DND-41 (cell line): Measurements from ENCODE around the gene LCE2A.

Experiments used
- ATAC-seq: fragments of 200-7000 bp; cut with Tn5 transposase; 3 replicates; pipeline ENCODE4 v1.9.1; 2021; ENCODE audit warnings: low read depth; ENCODE audit not compliant: insufficient read depth
- DNase-seq: peaks from one replicate; pipeline ENCODE4 v3.0.0-alpha.2; 2020
- H2AFZ ChIP-seq: 2 replicates; pipeline ENCODE4 v1.6.0; 2012; ENCODE audit warnings: low read depth, low read length
- H3K27ac ChIP-seq: 2 replicates; pipeline ENCODE4 v1.5.1; 2012; ENCODE audit warnings: low read length, inconsistent platforms
- H3K27me3 ChIP-seq: fragments of 200-600 bp; sonication (generic); 2 replicates; pipeline ENCODE4 v1.6.0; 2012; ENCODE audit warnings: low read length, mild to moderate bottlenecking, inconsistent platforms; ENCODE audit not compliant: insufficient read depth, poor library complexity
- H3K36me3 ChIP-seq: 2 replicates; pipeline ENCODE4 v1.5.1; 2012; ENCODE audit warnings: low read length, inconsistent platforms; ENCODE audit not compliant: insufficient read depth
- H3K4me1 ChIP-seq: 2 replicates; pipeline ENCODE4 v1.5.1; 2012; ENCODE audit warnings: mild to moderate bottlenecking, low read length; ENCODE audit not compliant: insufficient read depth
- H3K4me2 ChIP-seq: 2 replicates; pipeline ENCODE4 v1.6.0; 2012; ENCODE audit warnings: mild to moderate bottlenecking, moderate library complexity, low read length, inconsistent platforms; ENCODE audit not compliant: insufficient read depth
- H3K4me3 ChIP-seq, 2 experiments: fragments of 200-600 bp in 1 of 2; shearing (Covaris generic) in 1 of 2; 2 replicates each; pipeline ENCODE4 v1.5.1; 2012 to 2016; ENCODE audit warnings: inconsistent platforms in 2 of 2, low read length in 2 of 2, mild to moderate bottlenecking in 2 of 2, low read depth in 1 of 2, moderate library complexity in 1 of 2
- H3K79me2 ChIP-seq: 2 replicates; pipeline ENCODE4 v1.6.0; 2012; ENCODE audit warnings: low read length, inconsistent platforms; ENCODE audit not compliant: insufficient read depth
- H3K9ac ChIP-seq: 2 replicates; pipeline ENCODE4 v1.6.0; 2012; ENCODE audit warnings: low read depth, mild to moderate bottlenecking, inconsistent platforms, low read length, moderate library complexity
- H3K9me3 ChIP-seq: 2 replicates; pipeline ENCODE4 v1.5.1; 2012; ENCODE audit warnings: low read length, moderate library complexity, mild to moderate bottlenecking, inconsistent platforms; ENCODE audit not compliant: insufficient read depth, severe bottlenecking
- H4K20me1 ChIP-seq: 2 replicates; pipeline ENCODE4 v1.6.0; 2012; ENCODE audit warnings: low read length; ENCODE audit not compliant: insufficient read depth
- CTCF ChIP-seq: IDR thresholded peaks from 2 replicates; pipeline ENCODE4 v1.5.1; 2012; ENCODE audit warnings: borderline replicate concordance, low read length, moderate library complexity, mild to moderate bottlenecking; ENCODE audit not compliant: poor library complexity, severe bottlenecking; ENCODE audit errors: extremely low read depth
- EZH2 ChIP-seq: IDR thresholded peaks from 3 replicates; pipeline ENCODE4 v1.6.1; 2012; ENCODE audit warnings: borderline replicate concordance, low read depth, mild to moderate bottlenecking, moderate library complexity, low read length, inconsistent platforms; ENCODE audit not compliant: severe bottlenecking

Gene LCE2A

GRCh38 chr1:152743371-152744145 is 45.4 kb downstream of the LCE2A start:
- Histone ChIP-seq H4K20me1 (no peaks in the 10 kb centered on the region), H3K4me2 (no peak overlapping the region), H2AFZ (no peak overlapping the region), H3K79me2 (no peaks in the 10 kb centered on the region), H3K27me3 (peaks cover 9% of the 10 kb centered on the region), H3K9ac (no peak overlapping the region), H3K27ac (no peak overlapping the region), H3K4me1 (no peaks in the 10 kb centered on the region), H3K4me3 (no peak overlapping the region), H3K36me3 (no peaks in the 10 kb centered on the region), H3K9me3 (no peaks in the 10 kb centered on the region)
- ATAC-seq (no peak), DNase-seq (no peak)
- no peak for TF ChIP-seq CTCF
- no peak for TF ChIP-seq EZH2

- TF ChIP-seq EZH2 (no peak), CTCF (peak; percentile 35)
- ATAC-seq (no peak), DNase-seq (no peak)
- Histone ChIP-seq H4K20me1 (no peaks in the 10 kb centered on the region), H3K4me3 (no peak overlapping the region), H2AFZ (no peak overlapping the region), H3K9me3 (no peaks in the 10 kb centered on the region), H3K4me2 (no peak overlapping the region), H3K4me1 (no peaks in the 10 kb centered on the region), H3K27me3 (peaks cover 6% of the 10 kb centered on the region), H3K36me3 (no peaks in the 10 kb centered on the region), H3K9ac (no peak overlapping the region), H3K79me2 (no peaks in the 10 kb centered on the region), H3K27ac (no peak overlapping the region)
These were observed 47.2 kb downstream of the LCE2A start for GRCh38 chr1:152745289-152745704.

GRCh38 chr1:152745765-152746444 is 47.8 kb downstream of the LCE2A start:
- H4K20me1 ChIP-seq: no peaks in the 10 kb centered on the region
- H3K27me3 ChIP-seq: peaks cover 5% of the 10 kb centered on the region
- H3K9me3 ChIP-seq: no peaks in the 10 kb centered on the region
- no peak overlapping the region for H2AFZ ChIP-seq
- H3K4me1 ChIP-seq: no peaks in the 10 kb centered on the region
- ATAC-seq (no peak), DNase-seq (no peak)
- no peaks in the 10 kb centered on the region for H3K79me2 ChIP-seq
- no peak overlapping the region for H3K9ac ChIP-seq
- no peak for TF ChIP-seq CTCF
- TF ChIP-seq EZH2: no peak
- H3K27ac ChIP-seq: no peak overlapping the region
- no peak overlapping the region for H3K4me3 ChIP-seq
- no peak overlapping the region for H3K4me2 ChIP-seq
- H3K36me3 ChIP-seq: no peaks in the 10 kb centered on the region
